Stimulated activated memory B cell treated with anti-CD40 and anti-IgM and Interleukin-4, amounts not matched to agents 10 μg/mL and 1 μg/mL and 100 μg/mL, for 72 hours (primary cell): Measurements from ENCODE around the gene SRP54.

ENCODE experiments used
- ATAC-seq: fragments of 150-1000 bp; cut with Tn5 transposase; 2 replicates; pipeline ENCODE4 v1.10.0; 2021
- H3K27ac Mint-ChIP-seq: one replicate; pipeline ENCODE4 v1.8.0; 2022; ENCODE audit warnings: mild to moderate bottlenecking, mixed read lengths
- H3K27me3 Mint-ChIP-seq: one replicate; pipeline ENCODE4 v1.8.0; 2022; ENCODE audit warnings: mixed read lengths
- H3K36me3 Mint-ChIP-seq: one replicate; pipeline ENCODE4 v1.8.0; 2022; ENCODE audit warnings: mixed read lengths
- H3K4me1 Mint-ChIP-seq: one replicate; pipeline ENCODE4 v1.8.0; 2022; ENCODE audit warnings: mixed read lengths
- H3K4me3 Mint-ChIP-seq: one replicate; pipeline ENCODE4 v1.8.0; 2022; ENCODE audit warnings: mild to moderate bottlenecking, moderate library complexity, mixed read lengths
- H3K9me3 Mint-ChIP-seq: one replicate; pipeline ENCODE4 v1.8.0; 2022; ENCODE audit warnings: mixed read lengths

Gene SRP54

DNA sequence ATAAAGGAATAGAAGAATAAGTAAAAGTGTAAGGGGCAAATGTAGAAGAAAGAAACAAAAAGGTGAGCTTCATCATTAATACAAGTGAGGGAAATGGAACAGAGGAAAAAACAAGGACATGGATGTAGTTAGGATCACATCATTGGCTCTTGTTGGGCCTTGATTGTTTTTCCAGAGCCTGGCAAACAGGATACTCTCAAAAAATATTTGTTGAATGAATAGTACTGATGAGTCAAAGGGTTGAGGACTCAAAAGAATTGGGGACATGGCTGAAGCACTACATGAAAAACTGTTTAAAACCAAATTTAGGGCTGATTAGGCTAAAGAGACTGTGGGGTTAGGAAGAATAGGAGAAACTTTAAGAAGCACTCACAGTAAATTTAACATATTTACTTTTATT lies 11.4 kb upstream of the SRP54 start:
- H3K36me3 Mint-ChIP-seq = peaks cover 10% of the 10 kb centered on the region
- H3K27me3 Mint-ChIP-seq = no peaks in the 10 kb centered on the region

DNA sequence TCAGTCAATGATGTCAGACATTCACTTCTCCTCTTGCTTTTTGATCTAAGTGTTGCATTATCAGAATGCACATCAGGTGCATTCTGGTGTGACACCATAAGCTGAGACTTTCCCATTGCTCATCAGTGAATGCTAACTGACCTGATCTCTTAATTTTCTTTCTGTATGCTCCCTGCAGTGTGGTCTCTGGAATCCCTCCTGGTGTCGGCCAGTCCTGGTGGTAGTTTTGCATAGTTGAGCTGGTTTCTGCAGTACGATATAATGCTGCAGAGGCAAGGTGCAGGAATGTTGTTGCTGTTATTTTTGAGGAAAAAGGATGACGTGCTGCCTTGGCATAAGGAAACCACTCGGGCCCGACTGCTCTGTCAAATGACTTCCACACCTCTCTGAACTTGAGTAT lies 11.0 kb upstream of the SRP54 start:
- Mint-ChIP-seq H3K4me1 (peaks cover 18% of the 10 kb centered on the region), H3K36me3 (peaks cover 10% of the 10 kb centered on the region), H3K9me3 (no peaks in the 10 kb centered on the region), H3K4me3 (no peak overlapping the region), H3K27me3 (no peaks in the 10 kb centered on the region), H3K27ac (no peak overlapping the region)
- ATAC-seq = no peak

More for the DNA sequence above, 11.4 kb upstream of the SRP54 start:
- no peaks in the 10 kb centered on the region for H3K9me3 Mint-ChIP-seq
- H3K4me1 Mint-ChIP-seq = peaks cover 18% of the 10 kb centered on the region
- no peak overlapping the region for H3K4me3 Mint-ChIP-seq
- ATAC-seq = no peak
- H3K27ac Mint-ChIP-seq = no peak overlapping the region

GRCh38 chr14:34978444-34978843 lies 4.3 kb upstream of the SRP54 start:
- Mint-ChIP-seq H3K27ac (no peak overlapping the region), H3K27me3 (no peaks in the 10 kb centered on the region), H3K9me3 (no peaks in the 10 kb centered on the region), H3K4me3 (no peak overlapping the region), H3K36me3 (no peaks in the 10 kb centered on the region), H3K4me1 (peaks cover 13% of the 10 kb centered on the region)
- ATAC-seq = no peak

DNA sequence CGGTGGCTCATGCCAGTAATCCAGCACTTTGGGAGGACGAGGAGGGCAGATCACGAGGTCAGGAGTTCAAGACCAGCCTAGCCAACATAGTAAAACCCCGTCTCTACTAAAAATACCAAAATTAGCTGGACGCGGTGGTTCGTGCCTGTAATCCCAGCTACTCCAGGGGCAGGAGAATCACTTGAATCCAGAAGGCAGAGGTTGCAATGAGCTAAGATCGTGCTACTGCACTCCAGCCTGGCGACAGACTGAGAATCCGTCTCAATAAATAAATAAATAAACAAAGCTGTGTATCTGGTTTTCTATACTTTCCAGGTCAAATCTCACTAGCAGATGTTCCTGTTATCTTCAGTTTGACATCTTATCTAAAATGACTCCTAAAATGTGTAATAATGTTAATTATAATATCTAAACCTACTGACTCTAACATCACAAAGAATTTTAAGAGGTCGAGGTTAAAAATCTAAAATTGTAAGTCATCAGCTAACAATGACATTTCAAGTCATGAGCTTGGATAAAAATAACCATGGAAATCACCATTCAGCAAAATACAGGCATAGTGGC lies 2.4 kb upstream of the SRP54 start:
- Mint-ChIP-seq H3K9me3 (no peaks in the 10 kb centered on the region), H3K4me1 (peaks cover 6% of the 10 kb centered on the region), H3K27me3 (no peaks in the 10 kb centered on the region), H3K36me3 (peaks cover 4% of the 10 kb centered on the region), H3K27ac (no peak overlapping the region), H3K4me3 (no peak overlapping the region)
- no peak for ATAC-seq

DNA sequence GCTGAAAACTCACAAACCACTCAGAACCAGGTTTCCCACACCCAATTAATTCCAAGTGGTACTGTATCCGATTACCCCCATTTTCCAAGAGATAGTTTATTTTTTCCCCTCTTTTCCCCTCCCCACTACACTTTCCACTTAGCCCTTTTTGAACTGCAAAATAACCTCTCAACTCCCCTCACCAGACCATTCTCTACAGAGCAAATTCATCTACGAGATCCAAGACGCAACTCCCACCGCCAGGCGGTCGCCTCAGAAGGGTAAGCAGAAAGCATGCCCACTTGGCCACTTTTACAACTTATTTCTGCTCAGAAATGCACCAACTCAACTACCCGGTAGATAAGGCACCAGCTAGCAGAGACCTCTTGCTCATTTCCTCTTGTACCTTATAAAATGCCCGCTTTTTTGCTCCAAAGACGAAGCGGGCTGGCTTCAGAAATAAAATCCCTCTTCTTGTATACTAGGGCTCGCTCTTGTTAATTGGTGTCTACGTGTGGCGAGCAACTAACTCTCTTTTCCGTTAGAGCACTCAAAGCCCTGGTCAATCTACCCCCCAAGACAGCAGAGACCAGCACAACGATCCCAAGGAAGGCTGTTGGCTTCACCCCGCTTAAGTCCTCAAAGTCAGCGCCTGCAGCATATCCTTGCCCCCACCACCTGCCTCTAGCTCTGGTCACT lies 910 bp upstream of the SRP54 start:
- H3K36me3 Mint-ChIP-seq = peaks cover 8% of the 10 kb centered on the region
- H3K4me1 Mint-ChIP-seq = peaks cover 7% of the 10 kb centered on the region
- no peaks in the 10 kb centered on the region for H3K9me3 Mint-ChIP-seq
- no peak overlapping the region for H3K4me3 Mint-ChIP-seq
- peak; percentile 39 for ATAC-seq
- no peak overlapping the region for H3K27ac Mint-ChIP-seq
- H3K27me3 Mint-ChIP-seq = no peaks in the 10 kb centered on the region

DNA sequence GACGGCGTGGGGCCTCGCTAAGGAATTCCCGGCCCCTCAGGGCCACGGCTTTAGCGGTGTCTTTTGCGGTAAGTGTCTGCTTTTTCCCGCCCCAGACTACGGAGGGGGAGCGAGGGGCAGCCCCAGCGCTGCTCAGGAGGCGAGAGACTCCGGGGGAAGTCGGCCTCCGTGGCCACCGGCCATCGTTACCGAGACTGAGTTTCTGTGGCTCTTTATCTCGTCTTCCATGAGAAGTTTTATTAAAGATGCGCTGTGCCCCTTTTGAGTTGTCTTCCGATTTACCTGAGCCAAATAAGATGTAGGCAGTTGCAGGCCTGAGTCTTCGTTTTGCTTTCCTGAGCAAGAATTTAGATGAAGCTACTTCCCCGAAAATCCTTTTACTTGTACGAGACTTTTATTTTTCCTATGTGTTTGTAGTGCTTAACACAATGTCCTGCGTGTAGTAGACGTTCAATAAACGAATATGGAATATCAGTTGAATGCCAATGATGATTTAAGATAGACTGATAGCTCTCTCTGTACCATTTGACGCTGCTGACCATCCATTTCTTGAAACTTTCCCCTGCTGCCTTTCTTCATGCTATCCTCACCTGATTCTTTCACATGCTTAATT lies 462 bp downstream of the SRP54 start:
- H3K4me3 Mint-ChIP-seq = no peak overlapping the region
- no peak overlapping the region for H3K27ac Mint-ChIP-seq
- ATAC-seq = peak; percentile 17

DNA sequence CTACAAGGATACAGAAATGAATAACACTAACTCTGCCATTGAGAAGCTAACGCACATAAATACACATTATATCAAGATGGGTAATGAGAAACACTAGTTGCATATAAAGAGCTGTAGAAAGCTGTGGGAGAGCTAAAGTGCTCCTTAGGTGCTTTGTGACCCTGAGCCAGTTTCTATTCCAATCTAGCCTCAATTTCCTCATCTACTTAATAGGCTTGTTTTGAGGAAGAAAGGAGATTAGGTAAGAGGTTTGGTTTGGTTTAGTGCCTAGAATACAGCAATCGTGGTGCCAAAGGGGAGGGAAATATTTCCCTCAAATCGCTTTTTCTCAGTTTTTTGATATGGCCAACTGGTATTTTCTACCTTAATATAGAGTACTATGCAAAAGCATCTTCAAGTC lies 994 bp downstream of the SRP54 start:
- H3K36me3 Mint-ChIP-seq = peaks cover 8% of the 10 kb centered on the region
- H3K27me3 Mint-ChIP-seq = no peaks in the 10 kb centered on the region
- ATAC-seq = no peak
- no peaks in the 10 kb centered on the region for H3K9me3 Mint-ChIP-seq
- peaks cover 14% of the 10 kb centered on the region for H3K4me1 Mint-ChIP-seq
- no peak overlapping the region for H3K27ac Mint-ChIP-seq
- no peak overlapping the region for H3K4me3 Mint-ChIP-seq

More for the DNA sequence above, 462 bp downstream of the SRP54 start:
- Mint-ChIP-seq H3K27me3 (no peaks in the 10 kb centered on the region), H3K36me3 (peaks cover 8% of the 10 kb centered on the region), H3K4me1 (peaks cover 14% of the 10 kb centered on the region), H3K9me3 (no peaks in the 10 kb centered on the region)

DNA sequence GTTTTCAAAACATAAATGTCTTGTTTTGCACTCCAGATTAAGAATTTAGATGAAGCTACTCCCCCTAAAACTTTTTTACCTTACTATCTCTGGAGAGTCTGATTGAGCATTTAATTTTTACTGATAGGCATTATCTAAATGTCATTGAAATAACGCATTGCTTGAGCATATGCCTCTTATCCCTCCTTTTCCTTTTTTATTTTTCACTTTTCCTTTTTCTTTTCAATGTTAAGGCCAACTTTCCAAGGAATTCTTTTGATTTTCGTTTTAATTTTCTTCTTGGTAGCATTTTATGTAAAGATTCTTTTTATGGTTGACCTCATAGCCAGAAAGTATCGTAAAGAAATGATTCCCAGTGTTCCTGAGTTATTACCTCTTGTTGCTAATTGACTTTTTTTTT lies 2.9 kb downstream of the SRP54 start:
- ATAC-seq = no peak
- no peak overlapping the region for H3K27ac Mint-ChIP-seq
- peaks cover 16% of the 10 kb centered on the region for H3K4me1 Mint-ChIP-seq
- H3K36me3 Mint-ChIP-seq = peaks cover 8% of the 10 kb centered on the region
- H3K9me3 Mint-ChIP-seq = no peaks in the 10 kb centered on the region
- H3K27me3 Mint-ChIP-seq = no peaks in the 10 kb centered on the region
- H3K4me3 Mint-ChIP-seq = no peak overlapping the region

DNA sequence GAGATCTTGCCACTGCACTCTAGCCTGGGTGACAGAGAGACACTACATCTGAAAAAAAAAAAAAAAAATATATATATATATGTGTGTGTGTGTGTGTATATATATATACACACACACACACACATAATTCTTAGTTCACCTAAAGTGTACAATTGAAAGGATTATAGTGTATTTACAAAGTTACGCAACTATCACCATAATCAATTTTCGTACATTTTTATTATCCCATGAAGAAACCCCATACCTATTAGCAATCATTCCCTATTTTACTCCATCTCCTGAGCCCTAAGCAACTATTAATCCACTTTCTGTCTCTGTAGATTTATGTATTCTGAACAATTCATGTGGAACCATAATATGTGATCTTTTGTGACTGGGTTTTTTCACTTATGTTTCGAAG lies 4.4 kb downstream of the SRP54 start:
- peaks cover 24% of the 10 kb centered on the region for H3K4me1 Mint-ChIP-seq
- H3K9me3 Mint-ChIP-seq = no peaks in the 10 kb centered on the region
- no peaks in the 10 kb centered on the region for H3K27me3 Mint-ChIP-seq
- ATAC-seq = no peak
- H3K36me3 Mint-ChIP-seq = peaks cover 14% of the 10 kb centered on the region
- no peak overlapping the region for H3K4me3 Mint-ChIP-seq
- no peak overlapping the region for H3K27ac Mint-ChIP-seq

GRCh38 chr14:34989762-34990161 lies 7.0 kb downstream of the SRP54 start:
- Mint-ChIP-seq H3K4me3 (no peak overlapping the region), H3K27me3 (no peaks in the 10 kb centered on the region), H3K36me3 (peaks cover 10% of the 10 kb centered on the region), H3K27ac (no peak overlapping the region), H3K4me1 (peaks cover 33% of the 10 kb centered on the region), H3K9me3 (no peaks in the 10 kb centered on the region)
- no peak for ATAC-seq

- no peaks in the 10 kb centered on the region for H3K27me3 Mint-ChIP-seq
- ATAC-seq = no peak
- H3K36me3 Mint-ChIP-seq = peaks cover 13% of the 10 kb centered on the region
- no peak overlapping the region for H3K4me3 Mint-ChIP-seq
- H3K4me1 Mint-ChIP-seq = peaks cover 26% of the 10 kb centered on the region
- H3K27ac Mint-ChIP-seq = no peak overlapping the region
- no peaks in the 10 kb centered on the region for H3K9me3 Mint-ChIP-seq
These were observed 10.6 kb downstream of the SRP54 start for GRCh38 chr14:34993426-34993825.

- H3K27me3 Mint-ChIP-seq = no peaks in the 10 kb centered on the region
- peak overlapping the region; percentile 1 for H3K27ac Mint-ChIP-seq
- no peak overlapping the region for H3K4me3 Mint-ChIP-seq
- H3K4me1 Mint-ChIP-seq = peaks cover 18% of the 10 kb centered on the region
- peaks cover 19% of the 10 kb centered on the region for H3K36me3 Mint-ChIP-seq
- ATAC-seq = no peak
- H3K9me3 Mint-ChIP-seq = no peaks in the 10 kb centered on the region
These were observed 11.9 kb downstream of the SRP54 start for GRCh38 chr14:34994668-34995067.

DNA sequence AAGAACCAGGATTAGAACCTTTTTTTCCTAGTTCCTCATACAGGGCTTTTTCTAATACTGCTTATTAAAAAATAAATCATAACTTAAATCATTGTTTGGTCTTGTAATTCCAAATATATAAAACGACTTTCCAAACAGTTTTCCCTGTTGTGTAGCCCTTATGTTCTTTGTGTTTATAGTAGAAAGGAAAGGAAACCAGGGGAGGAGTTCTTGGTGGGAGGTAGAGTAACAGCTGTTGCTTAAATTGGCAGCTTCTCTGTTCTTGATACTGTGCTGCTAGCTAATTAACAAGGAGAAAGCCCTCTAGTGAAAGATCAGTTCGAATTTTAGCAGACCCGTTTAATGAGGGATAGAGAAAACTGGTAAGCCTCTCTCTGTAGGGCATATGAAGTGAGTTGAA lies 15.0 kb downstream of the SRP54 start:
- H3K27ac Mint-ChIP-seq = no peak overlapping the region
- no peak overlapping the region for H3K4me3 Mint-ChIP-seq

DNA sequence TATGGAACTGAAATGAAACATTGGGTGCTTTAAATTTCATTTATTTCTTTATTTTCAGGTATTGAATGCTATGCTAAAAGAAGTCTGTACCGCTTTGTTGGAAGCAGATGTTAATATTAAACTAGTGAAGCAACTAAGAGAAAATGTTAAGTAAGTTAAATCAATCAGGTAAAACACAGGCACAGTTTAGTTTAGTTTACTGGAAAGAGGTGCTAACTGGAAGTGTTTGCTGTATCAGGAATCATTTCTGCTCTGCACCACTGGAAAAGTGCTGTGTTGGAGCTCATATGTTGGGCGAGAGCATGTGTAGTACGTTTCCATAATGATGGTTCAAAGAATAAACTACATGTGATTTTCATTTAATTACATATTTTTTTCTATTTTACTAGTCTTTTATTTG lies 16.7 kb downstream of the SRP54 start:
- Mint-ChIP-seq H3K4me3 (no peak overlapping the region), H3K27ac (no peak overlapping the region), H3K36me3 (peaks cover 30% of the 10 kb centered on the region), H3K27me3 (no peaks in the 10 kb centered on the region), H3K4me1 (peaks cover 4% of the 10 kb centered on the region), H3K9me3 (no peaks in the 10 kb centered on the region)
- ATAC-seq = no peak

More for the DNA sequence above, 15.0 kb downstream of the SRP54 start:
- H3K27me3 Mint-ChIP-seq = no peaks in the 10 kb centered on the region
- no peaks in the 10 kb centered on the region for H3K9me3 Mint-ChIP-seq
- H3K36me3 Mint-ChIP-seq = peaks cover 26% of the 10 kb centered on the region
- peaks cover 10% of the 10 kb centered on the region for H3K4me1 Mint-ChIP-seq
- ATAC-seq = no peak

- H3K27me3 Mint-ChIP-seq = no peaks in the 10 kb centered on the region
- no peaks in the 10 kb centered on the region for H3K9me3 Mint-ChIP-seq
- no peaks in the 10 kb centered on the region for H3K4me1 Mint-ChIP-seq
- H3K27ac Mint-ChIP-seq = no peak overlapping the region
- no peak overlapping the region for H3K4me3 Mint-ChIP-seq
- peaks cover 43% of the 10 kb centered on the region for H3K36me3 Mint-ChIP-seq
- ATAC-seq = no peak
These were observed 18.8 kb downstream of the SRP54 start for GRCh38 chr14:35001621-35002020.

GRCh38 chr14:35004839-35005238 lies 22.0 kb downstream of the SRP54 start:
- Mint-ChIP-seq H3K36me3 (peaks cover 45% of the 10 kb centered on the region), H3K4me1 (no peaks in the 10 kb centered on the region), H3K27ac (no peak overlapping the region), H3K4me3 (no peak overlapping the region), H3K9me3 (no peaks in the 10 kb centered on the region), H3K27me3 (no peaks in the 10 kb centered on the region)
- ATAC-seq = no peak
